Limb (tissue), 2 donors: ENCODE results near the gene RAB11FIP3.
"Not testable (repeated sequence)": the region's sequence is repeated elsewhere in the genome, so short reads cannot be mapped to it uniquely, and the experiment has no call there.

Source experiments
- DNase-seq, 2 donors: peaks; one replicate each; pipeline ENCODE4 v3.0.0-alpha.2; 2016; ENCODE audit errors: extremely low spot score in 2 of 2

The RAB11FIP3 gene

GRCh38 chr16:425082-425718, at the start of gene RAB11FIP3:
TSS of gene RAB11FIP3 (plus strand) at chr16:425649. CDS start at chr16:426007, 358 bp downstream.
- DNase-seq: peak; percentile 76 to 92

GRCh38 chr16:375927-376816, 49.3 kb upstream of the RAB11FIP3 start:
- no peak for DNase-seq

- no peak for DNase-seq
Observed at GRCh38 chr16:376817-377418, 48.5 kb upstream of the RAB11FIP3 start.

- no peak for DNase-seq
Observed at GRCh38 chr16:377419-377951, 48.0 kb upstream of the RAB11FIP3 start.

GRCh38 chr16:378113-378820, 47.2 kb upstream of the RAB11FIP3 start:
- not testable (repeated sequence) for DNase-seq

DNA sequence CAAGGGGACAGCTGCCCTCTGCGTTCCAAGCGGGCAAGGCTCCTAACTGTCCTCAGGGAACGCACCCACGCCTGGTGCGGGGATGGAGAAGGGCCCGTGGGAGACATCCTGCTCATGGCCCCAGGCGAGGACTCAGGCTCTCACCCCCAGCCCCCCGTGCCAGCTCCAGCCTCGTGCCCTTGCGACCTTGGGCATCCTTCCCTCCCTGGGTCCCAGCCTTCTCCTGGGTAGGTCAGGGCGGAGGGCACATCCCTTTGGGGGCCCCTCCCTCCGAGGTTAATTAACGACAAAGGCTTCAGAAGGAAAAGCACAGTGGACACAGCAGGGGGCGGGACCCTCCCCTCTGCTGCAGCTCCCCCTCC, 46.6 kb upstream of the RAB11FIP3 start:
- DNase-seq: no peak

GRCh38 chr16:379183-379960, 46.1 kb upstream of the RAB11FIP3 start:
- DNase-seq: no peak

GRCh38 chr16:379961-380761, 45.3 kb upstream of the RAB11FIP3 start:
- DNase-seq: no peak

GRCh38 chr16:380762-381011, 44.8 kb upstream of the RAB11FIP3 start:
- no peak for DNase-seq

GRCh38 chr16:381012-381788, 44.2 kb upstream of the RAB11FIP3 start:
- peak in 1 of 2 donors; percentile 72 for DNase-seq

GRCh38 chr16:381789-382717, 43.4 kb upstream of the RAB11FIP3 start, which contains the start of gene PGAP6:
TSS of gene PGAP6 (minus strand) at chr16:381978. CDS start at chr16:381821, 157 bp downstream.
- DNase-seq: peak in 1 of 2 donors; percentile 83

DNA sequence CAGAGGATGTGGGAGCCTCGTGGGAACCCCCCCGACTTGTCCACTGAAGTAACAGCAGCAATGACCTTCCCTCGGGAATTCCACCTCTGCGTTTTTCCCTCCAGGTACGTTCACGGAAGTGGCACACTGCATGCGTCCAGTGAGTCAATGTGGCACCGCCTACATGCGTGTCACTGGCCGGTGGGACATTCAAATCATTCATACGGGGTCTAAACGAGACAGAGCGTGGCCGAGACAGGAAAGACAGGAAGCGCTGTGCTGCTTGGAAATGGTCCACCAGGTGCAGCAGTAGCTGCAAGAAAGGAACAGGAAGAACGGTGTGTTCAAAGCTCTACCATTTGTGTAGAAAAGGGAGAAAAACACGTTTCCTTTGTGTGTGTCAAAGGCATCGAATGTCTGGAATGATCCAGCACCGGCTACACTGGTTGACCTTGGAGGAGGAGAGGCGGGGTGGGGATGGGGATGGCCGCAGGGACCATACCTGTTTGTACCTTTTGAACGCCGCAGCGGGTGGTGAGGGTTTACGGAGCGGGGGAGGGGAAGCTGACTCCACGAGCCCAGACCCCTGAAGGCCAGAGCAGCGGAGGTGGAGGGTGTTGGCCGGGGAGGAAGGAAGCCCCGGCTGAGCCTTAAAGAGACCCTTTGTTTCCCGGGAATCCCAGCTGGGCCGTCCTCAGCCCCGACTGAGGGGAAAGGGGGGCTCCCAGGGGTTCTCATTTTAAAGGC, 42.0 kb upstream of the RAB11FIP3 start:
- no peak for DNase-seq

DNA sequence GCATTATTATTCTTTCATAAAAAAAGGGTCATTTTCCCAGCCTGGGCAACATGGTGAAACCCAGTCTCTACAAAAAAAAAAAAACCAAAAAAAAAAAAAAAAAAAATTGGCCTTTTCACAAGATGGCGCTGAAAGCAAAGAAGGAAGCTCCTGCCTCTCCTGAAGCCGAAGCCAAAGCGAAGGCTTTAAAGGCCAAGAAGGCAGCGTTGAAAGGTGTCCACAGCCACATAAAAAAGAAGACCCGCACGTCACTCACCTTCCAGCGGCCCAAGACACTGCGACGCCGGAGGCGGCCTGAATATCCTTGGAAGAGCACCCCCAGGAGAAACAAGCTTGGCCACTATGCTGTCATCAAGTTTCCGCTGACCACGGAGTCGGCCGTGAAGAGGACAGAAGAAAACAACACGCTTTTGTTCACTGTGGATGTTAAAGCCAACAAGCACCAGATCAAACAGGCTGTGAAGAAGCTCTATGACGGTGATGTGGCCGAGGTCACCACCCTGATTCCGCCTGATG, 38.8 kb upstream of the RAB11FIP3 start:
- no peak for DNase-seq

DNA sequence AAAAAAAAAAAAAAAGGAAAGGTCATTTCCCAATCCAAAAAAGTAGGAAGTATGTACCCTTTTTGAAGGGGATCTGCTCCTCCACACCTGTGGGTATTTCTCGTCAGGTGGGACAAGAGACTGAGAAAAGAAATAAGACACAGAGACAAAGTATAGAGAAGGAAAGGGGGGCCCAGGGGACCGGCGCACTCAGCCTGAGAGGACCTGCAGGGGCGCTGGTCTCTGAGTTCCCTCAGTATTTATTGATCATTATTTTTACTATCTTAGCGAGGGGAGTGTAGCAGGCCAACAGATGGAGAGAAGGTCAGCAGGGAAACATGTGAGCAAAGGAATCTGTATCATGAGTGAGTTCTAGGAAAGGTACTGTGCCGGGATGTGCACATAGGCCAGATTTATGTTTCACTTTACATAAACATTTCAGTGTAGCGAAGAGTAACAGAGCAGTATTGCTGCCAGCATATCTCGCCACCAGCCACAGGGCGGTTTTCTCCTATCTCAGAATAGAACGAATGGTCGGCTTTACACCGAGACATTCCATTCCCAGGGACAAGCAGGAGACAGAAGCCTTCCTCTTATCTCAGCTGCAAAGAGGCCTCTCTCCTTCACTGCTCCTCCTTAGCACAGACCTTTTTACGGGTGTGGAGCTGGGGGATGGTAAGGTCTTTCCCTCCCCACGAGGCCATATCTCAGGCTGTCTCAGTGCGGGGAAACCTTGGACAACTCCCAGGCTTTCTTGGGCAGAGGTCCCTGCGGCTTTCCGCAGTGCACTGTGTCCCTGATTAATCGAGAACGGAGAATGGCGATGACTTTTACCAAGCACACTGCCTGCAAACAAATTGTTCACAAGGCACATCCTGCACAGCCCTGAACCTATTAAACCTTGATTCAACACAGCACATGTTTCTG, 37.4 kb upstream of the RAB11FIP3 start:
- not testable (repeated sequence) for DNase-seq

DNA sequence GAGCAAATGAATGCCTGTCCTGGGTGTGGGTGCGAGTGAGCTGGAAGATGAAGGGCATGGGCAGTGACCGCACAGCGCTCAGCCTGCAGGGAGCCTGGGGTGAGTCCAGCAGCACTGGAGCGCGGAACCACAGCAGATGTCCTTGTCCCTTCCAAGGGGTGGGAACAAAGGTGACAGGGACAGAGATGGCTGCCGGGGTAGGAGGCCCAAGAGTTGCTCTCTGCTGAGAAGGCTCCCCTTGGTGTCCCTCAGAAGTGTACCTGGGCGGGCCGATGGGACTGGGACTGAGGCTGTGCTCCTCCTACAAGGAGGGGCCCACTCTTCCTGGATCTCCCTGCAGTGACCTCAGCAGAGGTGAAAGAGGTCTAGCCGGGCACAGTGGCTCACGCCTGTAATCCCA, 36.1 kb upstream of the RAB11FIP3 start:
- DNase-seq: no peak

DNA sequence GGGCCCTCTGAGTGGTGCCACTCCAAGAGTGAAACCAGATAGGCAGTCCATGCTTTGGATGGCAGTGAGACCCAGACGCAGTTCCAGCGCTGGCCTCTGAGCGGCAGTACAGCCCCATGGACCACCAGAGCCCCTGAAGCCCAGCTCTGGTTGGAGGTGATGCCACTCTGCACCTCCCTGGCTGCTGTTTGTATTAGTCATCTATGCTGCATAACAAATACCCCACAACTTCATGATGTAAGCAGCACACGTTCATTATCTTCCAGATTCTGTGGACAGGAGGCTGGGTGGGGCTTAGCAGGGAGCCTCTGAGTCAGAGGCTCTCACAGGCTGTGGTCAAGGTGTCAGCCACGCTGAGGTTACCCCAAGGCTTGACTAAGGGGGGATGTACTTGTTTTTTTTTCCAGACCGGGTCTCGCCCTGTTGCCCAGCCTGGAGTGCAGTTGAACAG, 33.5 kb upstream of the RAB11FIP3 start:
- peak in 1 of 2 donors; percentile 72 for DNase-seq
